ENCODE data around the gene PFDN2. TPM values are rescaled to one million over a fixed set of nuclear protein-coding genes. Genes with fewer than 3 reads are reported as not detected.

Gene PFDN2
- total and polyA plus RNA-seq, 2 of the 8 experiments (the other 6 are each of a cell fraction or from before 2014, with no cell fraction given): 66.2 to 71.2 TPM

DNA sequence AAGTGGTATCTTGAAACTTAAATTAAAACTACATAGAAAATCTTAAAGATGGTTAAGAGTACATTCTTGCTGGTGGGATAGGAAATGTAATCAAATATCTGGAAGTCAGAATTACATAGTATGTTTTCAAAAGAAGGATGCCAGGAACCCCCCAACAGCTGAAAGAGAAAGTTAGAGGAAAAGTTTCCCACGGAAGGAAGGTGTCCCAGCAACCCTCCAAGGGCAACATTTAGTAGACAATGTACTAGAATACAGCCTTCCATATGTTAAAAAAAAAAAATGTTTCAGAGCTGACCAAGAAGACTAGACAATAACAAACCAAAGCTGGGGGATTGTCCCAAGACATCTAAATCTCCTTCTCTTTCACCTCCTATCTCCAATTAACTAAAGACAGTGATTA is 12.4 kb upstream of the PFDN2 start (continued):
- TF ChIP-seq SAP30 (IDR thresholded peaks at IDR 0.05; ENCODE audit: insufficient read depth, insufficient replicate concordance, low read length) (no peak), FOSL1 (IDR thresholded peaks at IDR 0.05; ENCODE audit: insufficient read depth, low read depth, low read length) (no peak), ZNF274 (IDR thresholded peaks at IDR 0.05; ENCODE audit: borderline replicate concordance, extremely low read depth, low read length) (no peak), GABPA (IDR thresholded peaks at IDR 0.05; ENCODE audit: borderline replicate concordance, insufficient read depth, low read length) (no peak), SIX5 (IDR thresholded peaks at IDR 0.05; ENCODE audit: low read depth, low read length) (no peak), YY1 (IDR thresholded peaks at IDR 0.05; ENCODE audit: low read depth, low read length) (no peak), BCL11A (IDR thresholded peaks at IDR 0.05; ENCODE audit: low read depth in 2 of 2, low read length in 2 of 2) (no peak), ASH2L (IDR thresholded peaks at IDR 0.05; ENCODE audit: low read length) (no peak), TAF1 (IDR thresholded peaks at IDR 0.05; ENCODE audit: low read depth, low read length) (no peak)
- TF ChIP-seq, protein P1, sequence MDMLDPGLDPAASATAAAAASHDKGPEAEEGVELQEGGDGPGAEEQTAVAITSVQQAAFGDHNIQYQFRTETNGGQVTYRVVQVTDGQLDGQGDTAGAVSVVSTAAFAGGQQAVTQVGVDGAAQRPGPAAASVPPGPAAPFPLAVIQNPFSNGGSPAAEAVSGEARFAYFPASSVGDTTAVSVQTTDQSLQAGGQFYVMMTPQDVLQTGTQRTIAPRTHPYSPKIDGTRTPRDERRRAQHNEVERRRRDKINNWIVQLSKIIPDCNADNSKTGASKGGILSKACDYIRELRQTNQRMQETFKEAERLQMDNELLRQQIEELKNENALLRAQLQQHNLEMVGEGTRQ (IDR thresholded peaks at IDR 0.05; ENCODE audit: low read length): no peak

Data from H1 (cell line).